HepG2 (cell line): ENCODE data around the gene RBP3. TPM values are rescaled to one million over a fixed set of nuclear protein-coding genes. Genes with fewer than 3 reads are reported as not detected.

Experiments
- ATAC-seq: fragments of 200-7000 bp; cut with Tn5 transposase; 3 replicates; pipeline ENCODE4 v1.9.1; 2020; ENCODE audit warnings: mild to moderate bottlenecking, moderate library complexity
- BruUV-seq: library from RNA; stranded (reverse); fragments of 400-500 nt; replicated peaks from 2 replicates; lab custom pipeline; 2021; lab: Mats Ljungman, UMichigan
- CTCF ChIA-PET: fragments of 300-600 bp; formaldehyde crosslinking; extraction: SDS; loops from one replicate; lab custom pipeline; 2021; ENCODE audit warnings: low total read pairs, inconsistent platforms, low intra/inter-chr PET ratio; lab: Yijun Ruan, JAX
- POLR2A ChIA-PET: fragments of 350-600 bp; sonication (Branson Sonifier 250); formaldehyde crosslinking; loops from one replicate; lab custom pipeline; 2020; ENCODE audit warnings: antibody characterized with exemption, inconsistent platforms; lab: Yijun Ruan, JAX
- DNase-seq: peaks from one replicate; pipeline ENCODE4 v3.0.0-alpha.2; 2015; ENCODE audit warnings: low spot score
- FAIRE-seq: peaks from 3 replicates; lab custom pipeline; 2011; peaks lifted over from hg19 to GRCh38; lab: Jason Lieb, UNC
- H2AFZ ChIP-seq: one replicate; pipeline ENCODE4 v1.6.1; 2011; ENCODE audit warnings: low read length, inconsistent platforms
- H3K27ac ChIP-seq: fragments of 300-600 bp; 3 replicates; pipeline ENCODE4 v1.8.0; 2011; ENCODE audit warnings: mixed run types, mild to moderate bottlenecking, mixed read lengths, low read length, inconsistent platforms; ENCODE audit not compliant: insufficient read depth; ENCODE audit errors: extremely low read length
- H3K27me3 ChIP-seq, 2 experiments: fragments of 200-600 bp in 1 of 2; 2 replicates in 1 of 2; 3 replicates in 1 of 2; pipeline versions ENCODE4 v1.6.0 to v1.8.0; 2011; ENCODE audit warnings: low read length in 2 of 2, mild to moderate bottlenecking in 2 of 2, moderate library complexity in 2 of 2, inconsistent platforms in 1 of 2; ENCODE audit not compliant: insufficient read depth in 2 of 2, control insufficient read depth in 1 of 2
- H3K36me3 ChIP-seq, 2 experiments: fragments of 200-600 bp in 1 of 2; replicated peaks in 1 of 2; 2 replicates in 1 of 2; 3 replicates in 1 of 2; pipeline versions ENCODE4 v1.5.1 to v1.8.0; 2011; ENCODE audit warnings: low read length in 2 of 2, inconsistent platforms in 1 of 2; ENCODE audit not compliant: insufficient read depth in 2 of 2, control insufficient read depth in 1 of 2
- H3K4me1 ChIP-seq: 2 replicates; pipeline ENCODE4 v1.5.1; 2012; ENCODE audit warnings: low read length, inconsistent platforms; ENCODE audit not compliant: insufficient read depth
- H3K4me2 ChIP-seq: 2 replicates; pipeline ENCODE4 v1.6.0; 2011; ENCODE audit warnings: low read depth, low read length, inconsistent platforms
- H3K4me3 ChIP-seq, 3 experiments: fragments of 200-600 bp in 1 of 3; sonication (generic), shearing (Covaris generic) in 1 of 3; replicated peaks in 1 of 3; 2 replicates each; pipeline ENCODE4 v1.5.1; 2011 to 2016; ENCODE audit warnings: low read length in 3 of 3, inconsistent platforms in 2 of 3, low read depth in 2 of 3, mild to moderate bottlenecking in 2 of 3, control low read depth in 1 of 3, mixed read lengths in 1 of 3; ENCODE audit not compliant: insufficient read depth in 1 of 3
- H3K79me2 ChIP-seq: one replicate; pipeline ENCODE4 v1.6.1; 2011; ENCODE audit warnings: low read length, inconsistent platforms; ENCODE audit not compliant: insufficient read depth
- H3K9ac ChIP-seq: 2 replicates; pipeline ENCODE4 v1.6.0; 2011; ENCODE audit warnings: mild to moderate bottlenecking, low read depth, low read length, inconsistent platforms; ENCODE audit not compliant: insufficient read depth
- H3K9me3 ChIP-seq: 2 replicates; pipeline ENCODE4 v1.5.1; 2012; ENCODE audit warnings: mild to moderate bottlenecking, low read length
- H4K20me1 ChIP-seq: 2 replicates; pipeline ENCODE4 v1.6.0; 2011; ENCODE audit warnings: inconsistent platforms, mild to moderate bottlenecking, low read length, moderate library complexity; ENCODE audit not compliant: insufficient read depth
- ARNTL ChIP-seq: sonication (generic); formaldehyde crosslinking; IDR thresholded peaks from 2 replicates; pipeline ENCODE4 v1.4.0; 2020; ENCODE audit warnings: mild to moderate bottlenecking, missing genetic modification reagents
- MYNN ChIP-seq: sonication (generic); formaldehyde crosslinking; IDR thresholded peaks from 2 replicates; pipeline ENCODE4 v1.4.0; 2020; ENCODE audit warnings: mild to moderate bottlenecking, low read depth, missing genetic modification reagents
- NFYB ChIP-seq: sonication (generic); formaldehyde crosslinking; IDR thresholded peaks from 2 replicates; pipeline ENCODE4 v1.4.0; 2020; ENCODE audit warnings: missing genetic modification reagents
- RFXAP ChIP-seq: sonication (generic); formaldehyde crosslinking; IDR thresholded peaks from 2 replicates; pipeline ENCODE4 v1.4.0; 2020; ENCODE audit warnings: missing genetic modification reagents, borderline replicate concordance
- ZNF589 ChIP-seq: sonication (generic); formaldehyde crosslinking; conservative IDR thresholded peaks from 2 replicates; pipeline ENCODE4 v1.8.0; 2022; ENCODE audit warnings: mild to moderate bottlenecking, moderate library complexity, missing genetic modification reagents
- ZSCAN21 ChIP-seq: sonication (generic); formaldehyde crosslinking; IDR thresholded peaks from 2 replicates; pipeline ENCODE4 v1.8.0; 2022; ENCODE audit warnings: mild to moderate bottlenecking, missing genetic modification reagents, moderate library complexity, borderline replicate concordance
- WGBS: methylation state at CpG from one replicate; pipeline ENCODE4 v1.1.6; 2017; ENCODE audit warnings: low lambda C conversion rate; 5-methylcytosine and 5-hydroxymethylcytosine counted together
- in situ Hi-C: cut with HindIII; loops from 2 replicates; pipeline ENCODE4 v1.10.0; 2017; ENCODE audit warnings: low pct_unique_long_range_greater_than_20kb; ENCODE audit not compliant: extremely low pct_ligation_motif_present
- intact Hi-C: fragments of 100-400 bp; cut with micrococcal nuclease; formaldehyde crosslinking; loops from one replicate; pipeline ENCODE4 v1.10.0; 2022; ENCODE audit not compliant: unreplicated experiment
- polyA plus RNA-seq, 8 experiments: library from polyadenylated mRNA; depleted of rRNA in 3 of 8; stranded (reverse) in 7 of 8; unstranded in 1 of 8; fragments of >200 nt; fragmentation: Illumina TruSeq in 4 of 8; extraction: Trizol in 4 of 8; gene quantifications; 2 replicates each; pipeline versions ENCODE4 v1.2.1 to v1.2.3, GENCODE V29; 2011 to 2016; ENCODE audit warnings: low read depth in 4 of 8, missing spikeins in 1 of 8, mixed read lengths in 1 of 8; ENCODE audit not compliant: insufficient read depth in 1 of 8
- total RNA-seq, 5 experiments: library from RNA; depleted of rRNA; stranded (reverse); fragments of >200 nt; fragmentation: Illumina TruSeq; extraction: Trizol; gene quantifications; 2 replicates each; pipeline ENCODE4 v1.2.3, GENCODE V29; 2016; ENCODE audit warnings: low read depth in 1 of 5
- TF ChIP-seq, protein P1 (sequence below): sonication (generic); formaldehyde crosslinking; IDR thresholded peaks from 2 replicates; pipeline ENCODE4 v1.4.0; 2020; ENCODE audit warnings: missing genetic modification reagents, borderline replicate concordance
- TF ChIP-seq, protein P2 (sequence below): sonication (generic); formaldehyde crosslinking; IDR thresholded peaks from 2 replicates; pipeline ENCODE4 v1.5.0; 2020; ENCODE audit warnings: mild to moderate bottlenecking, missing genetic modification reagents, borderline replicate concordance
- TF ChIP-seq, protein P3 (sequence below): sonication (generic); formaldehyde crosslinking; IDR thresholded peaks from 2 replicates; pipeline ENCODE4 v1.8.0; 2022; ENCODE audit warnings: missing genetic modification reagents, mild to moderate bottlenecking, borderline replicate concordance
- TF ChIP-seq, protein P4 (sequence below): sonication (generic); formaldehyde crosslinking; IDR thresholded peaks from 2 replicates; pipeline ENCODE4 v1.4.0; 2020; ENCODE audit warnings: missing genetic modification reagents
- TF ChIP-seq, protein P5 (sequence below): sonication (generic); formaldehyde crosslinking; IDR thresholded peaks from 2 replicates; pipeline ENCODE4 v1.5.0; 2020; ENCODE audit warnings: mild to moderate bottlenecking, missing genetic modification reagents

Gene RBP3
- total and polyA plus RNA-seq, 2 of the 13 experiments (the other 11 are each of a cell fraction or from before 2014, with no cell fraction given): not detected

DNA sequence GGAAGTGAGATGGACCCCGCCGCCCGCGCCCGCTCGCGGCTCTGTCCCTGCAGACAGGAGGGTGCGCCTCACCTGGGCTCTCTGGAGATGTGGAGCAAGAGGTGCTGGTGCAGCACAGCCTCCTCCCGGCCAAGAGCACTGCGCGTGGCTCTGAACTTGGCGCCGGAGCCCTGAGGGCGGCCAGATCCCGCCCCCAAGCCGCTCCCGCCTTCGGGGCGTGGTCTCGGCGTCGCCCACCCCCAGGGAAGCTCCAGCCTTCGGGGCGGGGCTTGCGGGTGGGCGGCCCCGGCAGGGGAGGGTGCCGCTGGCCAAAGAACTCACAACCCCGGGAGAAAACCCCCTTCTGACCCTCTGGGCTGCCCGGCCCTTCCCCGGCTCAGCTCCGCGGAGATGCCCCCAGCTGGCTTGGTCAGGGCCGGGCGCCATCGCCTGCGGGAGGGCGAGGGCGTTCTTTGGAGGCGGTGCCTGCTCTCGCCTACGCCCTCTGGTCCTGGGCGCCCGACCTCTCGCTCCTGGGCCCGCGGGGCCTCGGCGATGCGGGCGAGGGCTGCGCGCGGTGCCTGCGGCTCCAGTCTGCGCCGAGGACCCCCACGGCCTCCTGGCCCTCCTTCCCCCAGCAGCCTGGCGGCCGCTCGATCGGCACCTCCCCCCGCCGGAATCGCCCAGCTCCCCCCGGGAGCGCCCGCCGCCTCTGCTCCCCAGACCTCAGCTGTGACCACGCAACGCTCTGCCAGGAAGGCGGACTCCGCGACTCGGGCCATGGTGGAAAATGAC, 36.2 kb downstream of the RBP3 start, which contains the start of gene ZNF488:
Gene ZNF488, minus strand, starts transcription at position 146 of the 774 bp plus-strand sequence. CDS start 15,464 bp downstream, outside the sequence.
- POLR2A ChIA-PET: no interaction called here
- Histone ChIP-seq H3K27me3 (peaks cover 3 to 20% of the 10 kb centered on the region in 2 experiments), H3K9me3 (0 out of 2 replicates have a peak, but pooled peaks cover 4% of the 10 kb centered on the region), H2AFZ (no peak within 1 kb of the TSS), H4K20me1 (no peaks in the 10 kb centered on the region), H3K4me2 (peak within 1 kb of the TSS; percentile 82), H3K36me3 (no peaks in the 10 kb centered on the region), H3K27ac (no peak within 1 kb of the TSS), H3K79me2 (no peaks in the 10 kb centered on the region), H3K9ac (peak within 1 kb of the TSS; percentile 55; the same call in 1 of the 2 replicates), H3K4me1 (peaks cover 32% of the 10 kb centered on the region), H3K4me3 (peak within 1 kb of the TSS; percentile 58 to 76 (median 66))
- WGBS: 2% methylated on average over 7 of the region's 75 CpGs
- intact Hi-C loops (no loop called here), in situ Hi-C loops (loop anchor here (5.0 to 10.0 kb wide), 2 partner anchors 1102 to 1280 kb away; no protein-coding TSS in a partner anchor)
- BruUV-seq: no TSS peak
- FAIRE-seq: no peak
- DNase-seq: peak; percentile 49
- peak; percentile 94 for ATAC-seq
- CTCF ChIA-PET: no interaction called here
- TF ChIP-seq, protein P1, sequence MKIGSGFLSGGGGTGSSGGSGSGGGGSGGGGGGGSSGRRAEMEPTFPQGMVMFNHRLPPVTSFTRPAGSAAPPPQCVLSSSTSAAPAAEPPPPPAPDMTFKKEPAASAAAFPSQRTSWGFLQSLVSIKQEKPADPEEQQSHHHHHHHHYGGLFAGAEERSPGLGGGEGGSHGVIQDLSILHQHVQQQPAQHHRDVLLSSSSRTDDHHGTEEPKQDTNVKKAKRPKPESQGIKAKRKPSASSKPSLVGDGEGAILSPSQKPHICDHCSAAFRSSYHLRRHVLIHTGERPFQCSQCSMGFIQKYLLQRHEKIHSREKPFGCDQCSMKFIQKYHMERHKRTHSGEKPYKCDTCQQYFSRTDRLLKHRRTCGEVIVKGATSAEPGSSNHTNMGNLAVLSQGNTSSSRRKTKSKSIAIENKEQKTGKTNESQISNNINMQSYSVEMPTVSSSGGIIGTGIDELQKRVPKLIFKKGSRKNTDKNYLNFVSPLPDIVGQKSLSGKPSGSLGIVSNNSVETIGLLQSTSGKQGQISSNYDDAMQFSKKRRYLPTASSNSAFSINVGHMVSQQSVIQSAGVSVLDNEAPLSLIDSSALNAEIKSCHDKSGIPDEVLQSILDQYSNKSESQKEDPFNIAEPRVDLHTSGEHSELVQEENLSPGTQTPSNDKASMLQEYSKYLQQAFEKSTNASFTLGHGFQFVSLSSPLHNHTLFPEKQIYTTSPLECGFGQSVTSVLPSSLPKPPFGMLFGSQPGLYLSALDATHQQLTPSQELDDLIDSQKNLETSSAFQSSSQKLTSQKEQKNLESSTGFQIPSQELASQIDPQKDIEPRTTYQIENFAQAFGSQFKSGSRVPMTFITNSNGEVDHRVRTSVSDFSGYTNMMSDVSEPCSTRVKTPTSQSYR (CRISPR knock-in tag): 0 out of 2 replicates have a peak, but pooled peaks have one; percentile 9
- TF ChIP-seq, protein P2, sequence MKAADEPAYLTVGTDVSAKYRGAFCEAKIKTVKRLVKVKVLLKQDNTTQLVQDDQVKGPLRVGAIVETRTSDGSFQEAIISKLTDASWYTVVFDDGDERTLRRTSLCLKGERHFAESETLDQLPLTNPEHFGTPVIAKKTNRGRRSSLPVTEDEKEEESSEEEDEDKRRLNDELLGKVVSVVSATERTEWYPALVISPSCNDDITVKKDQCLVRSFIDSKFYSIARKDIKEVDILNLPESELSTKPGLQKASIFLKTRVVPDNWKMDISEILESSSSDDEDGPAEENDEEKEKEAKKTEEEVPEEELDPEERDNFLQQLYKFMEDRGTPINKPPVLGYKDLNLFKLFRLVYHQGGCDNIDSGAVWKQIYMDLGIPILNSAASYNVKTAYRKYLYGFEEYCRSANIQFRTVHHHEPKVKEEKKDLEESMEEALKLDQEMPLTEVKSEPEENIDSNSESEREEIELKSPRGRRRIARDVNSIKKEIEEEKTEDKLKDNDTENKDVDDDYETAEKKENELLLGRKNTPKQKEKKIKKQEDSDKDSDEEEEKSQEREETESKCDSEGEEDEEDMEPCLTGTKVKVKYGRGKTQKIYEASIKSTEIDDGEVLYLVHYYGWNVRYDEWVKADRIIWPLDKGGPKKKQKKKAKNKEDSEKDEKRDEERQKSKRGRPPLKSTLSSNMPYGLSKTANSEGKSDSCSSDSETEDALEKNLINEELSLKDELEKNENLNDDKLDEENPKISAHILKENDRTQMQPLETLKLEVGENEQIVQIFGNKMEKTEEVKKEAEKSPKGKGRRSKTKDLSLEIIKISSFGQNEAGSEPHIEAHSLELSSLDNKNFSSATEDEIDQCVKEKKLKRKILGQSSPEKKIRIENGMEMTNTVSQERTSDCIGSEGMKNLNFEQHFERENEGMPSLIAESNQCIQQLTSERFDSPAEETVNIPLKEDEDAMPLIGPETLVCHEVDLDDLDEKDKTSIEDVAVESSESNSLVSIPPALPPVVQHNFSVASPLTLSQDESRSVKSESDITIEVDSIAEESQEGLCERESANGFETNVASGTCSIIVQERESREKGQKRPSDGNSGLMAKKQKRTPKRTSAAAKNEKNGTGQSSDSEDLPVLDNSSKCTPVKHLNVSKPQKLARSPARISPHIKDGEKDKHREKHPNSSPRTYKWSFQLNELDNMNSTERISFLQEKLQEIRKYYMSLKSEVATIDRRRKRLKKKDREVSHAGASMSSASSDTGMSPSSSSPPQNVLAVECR (CRISPR knock-in tag): no peak
- no peak for TF ChIP-seq MYNN (CRISPR knock-in tag)
- TF ChIP-seq, protein P3, sequence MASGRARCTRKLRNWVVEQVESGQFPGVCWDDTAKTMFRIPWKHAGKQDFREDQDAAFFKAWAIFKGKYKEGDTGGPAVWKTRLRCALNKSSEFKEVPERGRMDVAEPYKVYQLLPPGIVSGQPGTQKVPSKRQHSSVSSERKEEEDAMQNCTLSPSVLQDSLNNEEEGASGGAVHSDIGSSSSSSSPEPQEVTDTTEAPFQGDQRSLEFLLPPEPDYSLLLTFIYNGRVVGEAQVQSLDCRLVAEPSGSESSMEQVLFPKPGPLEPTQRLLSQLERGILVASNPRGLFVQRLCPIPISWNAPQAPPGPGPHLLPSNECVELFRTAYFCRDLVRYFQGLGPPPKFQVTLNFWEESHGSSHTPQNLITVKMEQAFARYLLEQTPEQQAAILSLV (CRISPR knock-in tag): peak; percentile 69; the same call in 1 of the 2 replicates
- TF ChIP-seq NFYB (CRISPR knock-in tag): no peak; the same call in 1 of the 2 replicates
- TF ChIP-seq ARNTL (CRISPR knock-in tag): no peak
- TF ChIP-seq ZSCAN21 (CRISPR knock-in tag): no peak
- TF ChIP-seq, protein P4, sequence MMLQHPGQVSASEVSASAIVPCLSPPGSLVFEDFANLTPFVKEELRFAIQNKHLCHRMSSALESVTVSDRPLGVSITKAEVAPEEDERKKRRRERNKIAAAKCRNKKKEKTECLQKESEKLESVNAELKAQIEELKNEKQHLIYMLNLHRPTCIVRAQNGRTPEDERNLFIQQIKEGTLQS: no peak
- no peak for TF ChIP-seq ZNF589
- TF ChIP-seq, protein P5, sequence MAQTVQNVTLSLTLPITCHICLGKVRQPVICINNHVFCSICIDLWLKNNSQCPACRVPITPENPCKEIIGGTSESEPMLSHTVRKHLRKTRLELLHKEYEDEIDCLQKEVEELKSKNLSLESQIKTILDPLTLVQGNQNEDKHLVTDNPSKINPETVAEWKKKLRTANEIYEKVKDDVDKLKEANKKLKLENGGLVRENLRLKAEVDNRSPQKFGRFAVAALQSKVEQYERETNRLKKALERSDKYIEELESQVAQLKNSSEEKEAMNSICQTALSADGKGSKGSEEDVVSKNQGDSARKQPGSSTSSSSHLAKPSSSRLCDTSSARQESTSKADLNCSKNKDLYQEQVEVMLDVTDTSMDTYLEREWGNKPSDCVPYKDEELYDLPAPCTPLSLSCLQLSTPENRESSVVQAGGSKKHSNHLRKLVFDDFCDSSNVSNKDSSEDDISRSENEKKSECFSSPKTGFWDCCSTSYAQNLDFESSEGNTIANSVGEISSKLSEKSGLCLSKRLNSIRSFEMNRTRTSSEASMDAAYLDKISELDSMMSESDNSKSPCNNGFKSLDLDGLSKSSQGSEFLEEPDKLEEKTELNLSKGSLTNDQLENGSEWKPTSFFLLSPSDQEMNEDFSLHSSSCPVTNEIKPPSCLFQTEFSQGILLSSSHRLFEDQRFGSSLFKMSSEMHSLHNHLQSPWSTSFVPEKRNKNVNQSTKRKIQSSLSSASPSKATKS (CRISPR knock-in tag): no peak
- TF ChIP-seq RFXAP (CRISPR knock-in tag): 0 out of 2 replicates have a peak, but pooled peaks have one; percentile 55
